ENCODE measurements around the gene CHORDC1.

Gene CHORDC1

DNA sequence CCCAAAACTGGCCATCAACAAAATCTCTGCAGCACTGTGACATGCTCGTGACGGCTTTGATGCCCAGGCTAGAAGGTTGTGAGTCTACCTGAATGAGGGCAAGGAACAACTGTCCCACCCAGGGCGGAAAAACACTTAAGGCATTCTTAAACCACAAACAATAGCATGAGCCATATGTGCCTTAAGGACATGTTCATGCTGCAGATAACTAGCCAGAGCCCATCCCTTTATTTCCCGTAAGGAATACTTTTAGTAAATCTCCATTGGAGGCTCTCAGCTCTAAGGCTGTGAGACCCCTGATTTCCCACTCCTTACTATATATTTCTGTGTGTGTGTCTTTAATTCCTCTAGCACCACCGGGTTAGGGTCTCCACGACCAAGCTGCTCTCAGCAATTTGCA, 3.4 kb downstream of the CHORDC1 start:
- Histone ChIP-seq H2AK5ac (ENCODE audit: low read depth, low read length) (no peak overlapping the region), H3K14ac (ENCODE audit: low read length) (no peak overlapping the region), H3K9ac (ENCODE audit: low read depth, low read length, poor library complexity) (no peak overlapping the region), H4K8ac (ENCODE audit: low read depth, low read length) (no peak overlapping the region), H3K4me1 (ENCODE audit: control insufficient read depth in 2 of 2, insufficient read depth in 1 of 2, low read depth in 1 of 2, low read length in 2 of 2) (peaks cover 0 to 2% of the 10 kb centered on the region in 2 donors), H3K23ac (ENCODE audit: low read depth, low read length, poor library complexity) (no peak overlapping the region), H3K18ac (ENCODE audit: low read length) (no peak overlapping the region), H3K9me3 (replicated peaks in 1 of 2; ENCODE audit: control insufficient read depth in 2 of 2, insufficient read depth in 1 of 2, low read depth in 1 of 2, low read length in 2 of 2) (no peaks in the 10 kb centered on the region), H2BK5ac (ENCODE audit: low read length) (no peak overlapping the region), H2BK120ac (ENCODE audit: low read depth, low read length) (no peak overlapping the region), H4K91ac (ENCODE audit: low read depth, low read length, poor library complexity) (no peak overlapping the region), H3K4me2 (ENCODE audit: insufficient read depth, low read length, poor library complexity, severe bottlenecking) (no peak overlapping the region), H2AFZ (ENCODE audit: low read length) (no peak overlapping the region), H3K4me3 (ENCODE audit: low read length in 2 of 2) (no peak overlapping the region), H2BK12ac (ENCODE audit: low read length) (no peak overlapping the region), H3K36me3 (replicated peaks in 1 of 2; ENCODE audit: control insufficient read depth in 2 of 2, insufficient read depth in 2 of 2, low read length in 2 of 2) (peaks cover 0 to 28% of the 10 kb centered on the region in 2 donors), H2BK15ac (ENCODE audit: low read length) (no peak overlapping the region), H3K27me3 (ENCODE audit: control insufficient read depth in 3 of 3, insufficient read depth in 3 of 3, low read depth in 1 of 3, low read length in 3 of 3) (no peaks in the 10 kb centered on the region), H3K27ac (replicated peaks; ENCODE audit: low read length) (no peak overlapping the region), H3K79me1 (ENCODE audit: low read depth, low read length) (no peaks in the 10 kb centered on the region), H3K4ac (ENCODE audit: low read length) (no peak overlapping the region)
- DNase-seq (ENCODE audit: low spot score) = no peak
- no CpG with 5 or more reads among the region's 6 CpGs for WGBS, 2 donors (ENCODE audit: extremely low coverage in 2 of 2, insufficient read length in 2 of 2, insufficient replicate concordance in 1 of 2)

DNA sequence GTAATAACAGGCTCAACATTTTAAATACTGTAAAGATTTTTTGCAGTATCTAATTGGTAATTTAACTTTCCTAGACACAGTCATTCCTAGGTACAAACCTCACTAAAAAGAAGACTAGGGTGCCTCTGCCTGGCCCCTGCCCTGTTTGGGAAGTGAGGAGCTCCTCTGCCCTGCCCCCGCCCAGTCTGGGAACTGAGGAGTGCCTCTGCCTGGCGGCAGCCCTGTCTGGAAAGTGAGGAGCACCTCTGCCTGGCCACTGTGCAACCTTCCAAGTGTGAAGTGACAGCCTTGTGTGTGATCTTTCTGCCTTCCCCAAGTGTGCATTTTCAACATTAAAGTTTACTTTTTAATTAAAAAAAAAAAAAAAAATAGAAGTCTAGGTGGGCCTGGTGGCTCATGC, 4.2 kb downstream of the CHORDC1 start:
- H4K8ac ChIP-seq (ENCODE audit: low read depth, low read length) = no peak overlapping the region
- peaks cover 0 to 2% of the 10 kb centered on the region in 2 donors for H3K4me1 ChIP-seq (ENCODE audit: control insufficient read depth in 2 of 2, insufficient read depth in 1 of 2, low read depth in 1 of 2, low read length in 2 of 2)
- no peak overlapping the region for H3K4ac ChIP-seq (ENCODE audit: low read length)
- H2BK5ac ChIP-seq (ENCODE audit: low read length) = no peak overlapping the region
- peaks cover 0 to 37% of the 10 kb centered on the region in 2 donors for H3K36me3 ChIP-seq (replicated peaks in 1 of 2; ENCODE audit: control insufficient read depth in 2 of 2, insufficient read depth in 2 of 2, low read length in 2 of 2)
- H2BK15ac ChIP-seq (ENCODE audit: low read length) = no peak overlapping the region
- no peak overlapping the region for H2BK120ac ChIP-seq (ENCODE audit: low read depth, low read length)
- H2BK12ac ChIP-seq (ENCODE audit: low read length) = no peak overlapping the region
- no peaks in the 10 kb centered on the region for H3K9me3 ChIP-seq (replicated peaks in 1 of 2; ENCODE audit: control insufficient read depth in 2 of 2, insufficient read depth in 1 of 2, low read depth in 1 of 2, low read length in 2 of 2)
- H2AFZ ChIP-seq (ENCODE audit: low read length) = no peak overlapping the region
- H3K27me3 ChIP-seq (ENCODE audit: control insufficient read depth in 3 of 3, insufficient read depth in 3 of 3, low read depth in 1 of 3, low read length in 3 of 3) = no peaks in the 10 kb centered on the region
- no peak overlapping the region for H3K4me3 ChIP-seq (ENCODE audit: low read length in 2 of 2)
- H3K18ac ChIP-seq (ENCODE audit: low read length) = no peak overlapping the region
- no peak overlapping the region for H4K91ac ChIP-seq (ENCODE audit: low read depth, low read length, poor library complexity)
- H3K14ac ChIP-seq (ENCODE audit: low read length) = no peak overlapping the region
- no CpG with 5 or more reads among the region's 2 CpGs for WGBS, 2 donors (ENCODE audit: extremely low coverage in 2 of 2, insufficient read length in 2 of 2, insufficient replicate concordance in 1 of 2)
- no peak overlapping the region for H2AK5ac ChIP-seq (ENCODE audit: low read depth, low read length)
- H3K4me2 ChIP-seq (ENCODE audit: insufficient read depth, low read length, poor library complexity, severe bottlenecking) = no peak overlapping the region
- H3K79me1 ChIP-seq (ENCODE audit: low read depth, low read length) = no peaks in the 10 kb centered on the region
- no peak for DNase-seq (ENCODE audit: low spot score)
- no peak overlapping the region for H3K9ac ChIP-seq (ENCODE audit: low read depth, low read length, poor library complexity)
- no peak overlapping the region for H3K23ac ChIP-seq (ENCODE audit: low read depth, low read length, poor library complexity)
- H3K27ac ChIP-seq (replicated peaks; ENCODE audit: low read length) = no peak overlapping the region

DNA sequence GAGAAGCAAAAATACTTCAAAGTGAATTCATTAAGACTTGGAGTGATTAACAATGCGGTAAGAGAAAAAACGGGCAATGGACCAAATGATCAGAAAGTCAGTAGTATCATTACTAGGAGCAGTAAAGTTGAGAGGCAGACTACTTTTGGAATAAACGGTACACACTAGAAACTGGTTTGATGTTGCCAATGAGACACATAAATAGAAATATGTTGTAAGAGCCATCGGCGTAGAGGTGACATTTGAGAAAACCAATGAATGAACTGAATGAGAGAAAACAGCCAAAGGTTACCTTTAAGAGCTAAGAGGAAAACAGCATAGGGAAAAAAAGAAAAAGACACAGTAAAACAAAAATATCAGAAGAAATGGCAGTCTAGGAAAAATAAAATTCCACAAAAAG, 6.2 kb downstream of the CHORDC1 start:
- H3K23ac ChIP-seq (ENCODE audit: low read depth, low read length, poor library complexity) = no peak overlapping the region
- no peaks in the 10 kb centered on the region for H3K79me1 ChIP-seq (ENCODE audit: low read depth, low read length)
- H3K4me3 ChIP-seq (ENCODE audit: low read length in 2 of 2) = no peak overlapping the region
- H2BK120ac ChIP-seq (ENCODE audit: low read depth, low read length) = no peak overlapping the region
- H3K9me3 ChIP-seq (replicated peaks in 1 of 2; ENCODE audit: control insufficient read depth in 2 of 2, insufficient read depth in 1 of 2, low read depth in 1 of 2, low read length in 2 of 2) = no peaks in the 10 kb centered on the region
- no peak overlapping the region for H3K27ac ChIP-seq (replicated peaks; ENCODE audit: low read length)
- H3K4ac ChIP-seq (ENCODE audit: low read length) = no peak overlapping the region
- H2AFZ ChIP-seq (ENCODE audit: low read length) = no peak overlapping the region
- WGBS, 2 donors (ENCODE audit: extremely low coverage in 2 of 2, insufficient read length in 2 of 2, insufficient replicate concordance in 1 of 2) = no CpG with 5 or more reads among the region's 5 CpGs
- H3K4me1 ChIP-seq (ENCODE audit: control insufficient read depth in 2 of 2, insufficient read depth in 1 of 2, low read depth in 1 of 2, low read length in 2 of 2) = peaks cover 0 to 2% of the 10 kb centered on the region in 2 donors
- H3K36me3 ChIP-seq (replicated peaks in 1 of 2; ENCODE audit: control insufficient read depth in 2 of 2, insufficient read depth in 2 of 2, low read length in 2 of 2) = peaks cover 2 to 57% of the 10 kb centered on the region in 2 donors
- H3K18ac ChIP-seq (ENCODE audit: low read length) = no peak overlapping the region
- H3K9ac ChIP-seq (ENCODE audit: low read depth, low read length, poor library complexity) = no peak overlapping the region
- no peak overlapping the region for H2AK5ac ChIP-seq (ENCODE audit: low read depth, low read length)
- H3K27me3 ChIP-seq (ENCODE audit: control insufficient read depth in 3 of 3, insufficient read depth in 3 of 3, low read depth in 1 of 3, low read length in 3 of 3) = no peaks in the 10 kb centered on the region
- no peak overlapping the region for H2BK12ac ChIP-seq (ENCODE audit: low read length)
- H2BK5ac ChIP-seq (ENCODE audit: low read length) = no peak overlapping the region
- no peak overlapping the region for H4K91ac ChIP-seq (ENCODE audit: low read depth, low read length, poor library complexity)
- no peak for DNase-seq (ENCODE audit: low spot score)
- no peak overlapping the region for H3K14ac ChIP-seq (ENCODE audit: low read length)
- H4K8ac ChIP-seq (ENCODE audit: low read depth, low read length) = no peak overlapping the region
- H3K4me2 ChIP-seq (ENCODE audit: insufficient read depth, low read length, poor library complexity, severe bottlenecking) = no peak overlapping the region
- no peak overlapping the region for H2BK15ac ChIP-seq (ENCODE audit: low read length)

DNA sequence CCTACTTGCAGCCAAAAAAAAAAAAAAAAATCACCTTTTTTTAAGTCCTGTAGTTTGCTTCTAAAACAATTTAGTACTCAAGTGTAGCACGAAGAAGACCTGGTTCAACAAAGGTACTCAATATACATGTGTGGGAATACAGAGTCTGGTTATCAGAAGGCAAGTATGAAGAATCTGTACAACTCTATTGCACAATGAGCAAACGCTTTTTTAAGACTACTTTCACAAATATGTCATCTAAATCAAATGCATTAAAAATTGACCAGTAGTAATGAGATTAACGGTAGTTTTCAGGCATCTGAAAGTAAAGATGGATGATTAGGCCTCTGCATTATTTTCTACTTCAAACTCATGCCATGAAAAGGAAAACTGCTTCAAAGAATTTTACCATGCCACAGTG, 9.5 kb downstream of the CHORDC1 start:
- Histone ChIP-seq H4K8ac (ENCODE audit: low read depth, low read length) (no peak overlapping the region), H2AFZ (ENCODE audit: low read length) (no peak overlapping the region), H3K36me3 (replicated peaks in 1 of 2; ENCODE audit: control insufficient read depth in 2 of 2, insufficient read depth in 2 of 2, low read length in 2 of 2) (peaks cover 6 to 90% of the 10 kb centered on the region in 2 donors), H2AK5ac (ENCODE audit: low read depth, low read length) (no peak overlapping the region), H3K27me3 (ENCODE audit: control insufficient read depth in 3 of 3, insufficient read depth in 3 of 3, low read depth in 1 of 3, low read length in 3 of 3) (no peaks in the 10 kb centered on the region), H3K4me1 (ENCODE audit: control insufficient read depth in 2 of 2, insufficient read depth in 1 of 2, low read depth in 1 of 2, low read length in 2 of 2) (no peaks in the 10 kb centered on the region), H2BK15ac (ENCODE audit: low read length) (no peak overlapping the region), H3K4me3 (ENCODE audit: low read length in 2 of 2) (no peak overlapping the region), H3K23ac (ENCODE audit: low read depth, low read length, poor library complexity) (no peak overlapping the region), H3K79me1 (ENCODE audit: low read depth, low read length) (no peaks in the 10 kb centered on the region), H2BK5ac (ENCODE audit: low read length) (no peak overlapping the region), H2BK120ac (ENCODE audit: low read depth, low read length) (no peak overlapping the region), H3K27ac (replicated peaks; ENCODE audit: low read length) (no peak overlapping the region), H3K9ac (ENCODE audit: low read depth, low read length, poor library complexity) (no peak overlapping the region), H4K91ac (ENCODE audit: low read depth, low read length, poor library complexity) (no peak overlapping the region), H3K9me3 (replicated peaks in 1 of 2; ENCODE audit: control insufficient read depth in 2 of 2, insufficient read depth in 1 of 2, low read depth in 1 of 2, low read length in 2 of 2) (no peaks in the 10 kb centered on the region), H3K14ac (ENCODE audit: low read length) (no peak overlapping the region), H3K4ac (ENCODE audit: low read length) (no peak overlapping the region), H3K18ac (ENCODE audit: low read length) (no peak overlapping the region), H3K4me2 (ENCODE audit: insufficient read depth, low read length, poor library complexity, severe bottlenecking) (no peak overlapping the region), H2BK12ac (ENCODE audit: low read length) (no peak overlapping the region)
- WGBS, 2 donors (ENCODE audit: extremely low coverage in 2 of 2, insufficient read length in 2 of 2, insufficient replicate concordance in 1 of 2) = no CpG with 5 or more reads among the region's 3 CpGs
- no peak for DNase-seq (ENCODE audit: low spot score)

Data from neuronal stem cell (in vitro differentiated cells).